Esophagus squamous epithelium (tissue), 4 donors: ENCODE measurements around the gene LIMS1. TPM values are rescaled to one million over a fixed set of nuclear protein-coding genes. Genes with fewer than 3 reads are reported as not detected.

Experiments
- small RNA-seq, 4 donors: library from RNA; depleted of rRNA; stranded (forward); fragments of <200 nt; gene quantifications; one replicate each; pipeline ENCODE3, GENCODE V24; 2016
- total RNA-seq, 4 donors: library from RNA; depleted of rRNA; stranded (reverse); fragments of >200 nt; gene quantifications; one replicate each; pipeline ENCODE4 v1.1.0, GENCODE V29; 2016

Gene LIMS1
- total RNA-seq, 4 donors from 2014 or later, result 37.8 to 66.2 (median 54.0) TPM

Small RNA genes within 50 kb of the gene (small RNA-seq; reads per million reads assigned to genes)
- gene AC010095.1, result 0 reads per million in 4 donors

Other genes with a start within 250 kb of the LIMS1 start
- under 1 TPM in 1 of 4 donors, not detected in 3; 0.57 TPM for gene SULT1C2, start 245.6 kb upstream of the LIMS1 start, total RNA-seq
- 1 to 10 TPM in 2 of 4 donors, under 1 TPM in 1, not detected in 1; 0.31 to 2.1 (median 1.2) TPM for gene SULT1C4, start 156.5 kb upstream of the LIMS1 start, total RNA-seq
- 10 to 100 TPM; 11.0 to 31.9 (median 13.7) TPM for gene GCC2, start 85.3 kb upstream of the LIMS1 start, total RNA-seq
- 10 to 100 TPM; 36.8 to 69.6 (median 52.2) TPM for gene RANBP2, start 185.0 kb downstream of the LIMS1 start, total RNA-seq